Fibroblast of skin of back (primary cell): ENCODE measurements around the gene SMARCC2.

Source experiments
- DNase-seq: peaks from one replicate; pipeline ENCODE4 v3.0.0-alpha.2; 2013

The SMARCC2 gene

DNA sequence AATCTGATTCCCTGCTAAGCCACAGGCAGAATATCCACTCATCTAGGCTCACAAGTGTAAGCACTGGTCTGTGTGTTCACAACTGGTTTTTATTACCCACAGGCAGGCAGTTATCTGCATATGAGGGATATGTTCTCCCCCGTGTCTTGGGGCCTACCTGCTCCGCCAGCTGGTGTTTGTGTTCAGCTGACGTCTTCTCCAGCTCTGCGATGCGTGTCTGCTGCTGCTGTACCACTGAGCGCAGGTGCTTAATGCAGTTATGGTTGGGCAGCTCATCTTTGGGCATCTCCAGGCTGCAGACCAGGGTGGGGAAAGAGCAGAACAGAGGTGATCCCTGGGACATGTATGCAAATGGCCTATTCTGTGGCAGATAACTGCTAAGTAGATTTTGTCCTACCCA lies 18.7 kb upstream of the SMARCC2 start:
- DNase-seq: no peak

DNA sequence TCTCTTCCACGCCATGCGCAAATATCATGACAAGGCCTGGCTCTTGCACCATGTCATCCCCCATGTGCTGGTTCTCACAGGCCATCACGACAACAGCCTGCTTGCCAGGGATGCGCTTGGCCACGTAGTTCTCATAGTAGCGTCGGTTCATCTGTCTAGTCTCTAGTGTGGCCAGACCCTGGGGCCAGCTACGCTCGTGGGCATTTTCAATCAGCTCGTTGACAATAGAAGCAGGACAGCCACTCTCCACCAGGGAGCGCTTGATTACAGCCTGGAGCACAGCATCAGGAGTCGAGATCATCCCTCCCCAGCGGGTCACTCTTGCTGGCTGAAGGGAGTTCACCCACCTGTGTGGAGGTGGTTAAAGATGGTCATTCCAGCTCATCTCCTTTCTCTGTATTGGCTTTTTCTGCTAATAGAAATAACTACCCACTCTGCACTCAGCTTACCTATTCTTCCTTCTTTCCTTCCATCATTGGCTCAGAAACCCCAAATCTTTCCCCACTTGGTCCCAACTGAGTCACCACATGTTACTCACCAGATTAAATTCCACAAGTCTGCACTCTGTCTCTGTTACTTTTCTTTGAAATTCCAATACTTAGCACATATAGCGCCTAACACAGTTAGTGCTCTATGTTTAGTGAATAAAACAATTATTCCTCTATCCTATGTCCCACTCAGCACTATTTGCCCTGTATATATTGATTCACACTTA lies 17.3 kb upstream of the SMARCC2 start:
- DNase-seq: peak; percentile 61

DNA sequence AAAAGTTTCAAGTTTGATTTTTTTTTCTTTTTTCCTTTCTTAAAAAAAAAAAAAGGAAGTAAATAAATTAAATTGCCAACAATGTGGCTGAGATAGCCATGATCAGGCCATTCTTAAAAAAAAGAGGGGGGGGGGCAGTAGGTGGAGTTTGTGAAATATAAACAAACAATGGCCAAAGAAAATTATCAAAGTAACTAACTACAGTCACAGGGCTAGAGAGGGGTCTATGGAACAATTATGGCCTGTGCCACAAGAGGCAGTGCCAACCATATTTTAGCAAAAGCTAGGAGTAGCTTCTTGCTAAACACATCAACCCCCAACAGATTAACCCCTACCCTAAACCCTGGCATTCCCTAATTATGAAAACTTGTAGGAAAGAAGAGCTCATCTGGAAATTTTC lies 16.2 kb upstream of the SMARCC2 start:
- DNase-seq: no peak

DNA sequence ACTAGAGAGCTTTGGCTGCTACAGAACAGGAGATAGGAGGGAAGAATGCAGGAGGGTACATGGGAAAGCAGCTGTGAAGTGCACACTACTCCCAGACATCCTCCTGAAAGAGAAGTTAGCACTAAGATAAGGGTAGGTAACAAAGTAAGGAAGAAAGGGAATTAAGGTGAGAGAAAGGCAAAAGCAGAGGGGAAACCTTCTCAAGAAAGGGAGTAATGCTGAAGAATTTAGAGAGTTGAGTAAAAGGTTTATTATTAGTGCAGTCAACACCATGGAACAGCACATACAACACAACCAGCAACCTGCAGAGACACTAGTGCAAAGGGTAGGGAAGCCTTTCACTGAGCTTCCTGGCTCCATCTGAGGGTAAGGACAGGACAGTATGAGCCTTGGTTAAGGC lies 15.0 kb upstream of the SMARCC2 start:
- DNase-seq: no peak

DNA sequence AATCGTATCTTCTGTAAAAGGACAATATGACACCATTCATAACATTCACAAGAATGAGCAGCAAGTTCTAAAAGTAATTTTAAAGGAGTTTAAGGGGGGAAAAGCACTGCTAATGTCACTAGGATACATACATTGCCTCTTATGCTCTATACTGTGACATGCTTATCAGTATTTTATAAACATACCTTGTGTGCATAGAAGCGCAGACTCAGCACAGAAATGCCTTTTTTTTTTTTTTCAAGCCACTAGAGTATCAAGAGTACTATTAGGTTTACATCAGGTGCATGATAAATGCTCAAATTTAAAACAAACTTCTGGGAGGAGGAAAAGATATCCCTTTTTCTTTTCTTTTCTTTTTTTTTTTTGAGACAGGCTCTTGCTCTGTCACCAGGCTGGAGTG lies 13.6 kb upstream of the SMARCC2 start:
- DNase-seq: no peak

DNA sequence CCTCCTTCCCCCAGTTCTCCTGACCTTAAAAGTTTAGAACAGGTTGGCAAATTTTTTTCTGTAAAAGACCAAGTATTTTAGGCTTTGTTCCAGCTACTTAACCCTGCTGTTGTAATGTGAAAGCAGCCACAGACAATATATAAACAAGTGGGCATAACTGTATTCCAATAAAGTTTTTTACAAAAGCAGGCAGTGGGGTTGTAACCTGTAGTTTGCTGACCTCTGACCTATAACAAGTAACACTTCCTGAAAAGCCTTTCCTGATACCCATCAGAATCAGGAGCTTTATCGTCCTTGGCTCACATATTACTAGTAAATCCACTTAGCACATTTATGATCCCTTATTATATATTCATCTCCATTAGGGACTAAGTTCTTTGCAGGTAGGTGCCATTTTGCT lies 13.1 kb upstream of the SMARCC2 start:
- no peak for DNase-seq

DNA sequence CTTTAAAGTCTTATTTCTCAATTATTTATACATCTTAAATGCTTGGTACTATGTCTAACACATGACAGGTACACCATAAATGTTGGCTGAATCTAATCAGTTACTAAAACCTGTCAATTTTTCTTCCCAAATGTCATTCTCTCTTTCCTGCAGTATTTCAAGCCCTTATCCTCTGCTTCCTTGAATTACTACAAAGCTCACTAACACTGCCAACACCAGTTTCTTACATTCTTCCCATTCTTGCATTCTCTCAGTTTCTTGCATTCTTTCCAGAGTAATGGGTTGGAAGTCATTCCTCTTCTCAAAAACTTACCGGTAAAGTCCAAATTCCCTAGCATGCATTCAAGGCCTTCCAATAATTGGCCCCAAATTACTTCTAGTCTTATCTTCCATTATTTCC lies 9.6 kb upstream of the SMARCC2 start:
- peak; percentile 32 for DNase-seq

DNA sequence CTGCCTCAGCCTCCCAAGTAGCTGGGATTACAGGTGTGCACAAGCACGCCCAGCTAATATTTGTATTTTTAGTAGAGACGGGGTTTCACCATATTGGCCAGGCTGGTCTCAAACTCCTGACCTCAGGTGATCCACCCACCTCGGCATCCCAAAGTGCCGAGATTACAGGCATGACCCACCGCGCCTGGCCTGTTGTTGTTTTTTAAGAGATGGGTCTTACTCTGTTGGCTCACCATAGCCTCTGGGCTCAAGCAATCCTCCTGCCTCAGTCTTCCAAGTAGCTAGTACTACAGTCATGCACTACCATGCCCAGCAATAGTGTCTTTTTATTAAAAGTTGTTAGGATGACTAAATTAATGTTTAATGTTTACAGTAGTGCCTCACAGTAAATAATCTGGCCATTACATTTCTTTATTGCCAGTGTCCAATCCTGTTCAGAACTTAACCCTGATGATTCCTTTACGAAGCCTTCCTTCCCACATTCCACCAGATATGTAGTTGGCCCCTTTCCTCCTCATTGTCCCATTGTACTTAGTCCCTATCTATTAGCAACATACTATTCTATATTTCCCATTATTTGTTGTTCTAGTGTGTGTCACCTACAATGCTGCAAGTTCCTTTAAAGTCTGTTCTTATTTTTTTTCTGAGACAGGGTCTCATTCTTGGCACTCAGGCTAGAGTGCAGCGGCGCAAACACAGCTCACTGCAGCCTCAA lies 8.8 kb upstream of the SMARCC2 start:
- DNase-seq: no peak

DNA sequence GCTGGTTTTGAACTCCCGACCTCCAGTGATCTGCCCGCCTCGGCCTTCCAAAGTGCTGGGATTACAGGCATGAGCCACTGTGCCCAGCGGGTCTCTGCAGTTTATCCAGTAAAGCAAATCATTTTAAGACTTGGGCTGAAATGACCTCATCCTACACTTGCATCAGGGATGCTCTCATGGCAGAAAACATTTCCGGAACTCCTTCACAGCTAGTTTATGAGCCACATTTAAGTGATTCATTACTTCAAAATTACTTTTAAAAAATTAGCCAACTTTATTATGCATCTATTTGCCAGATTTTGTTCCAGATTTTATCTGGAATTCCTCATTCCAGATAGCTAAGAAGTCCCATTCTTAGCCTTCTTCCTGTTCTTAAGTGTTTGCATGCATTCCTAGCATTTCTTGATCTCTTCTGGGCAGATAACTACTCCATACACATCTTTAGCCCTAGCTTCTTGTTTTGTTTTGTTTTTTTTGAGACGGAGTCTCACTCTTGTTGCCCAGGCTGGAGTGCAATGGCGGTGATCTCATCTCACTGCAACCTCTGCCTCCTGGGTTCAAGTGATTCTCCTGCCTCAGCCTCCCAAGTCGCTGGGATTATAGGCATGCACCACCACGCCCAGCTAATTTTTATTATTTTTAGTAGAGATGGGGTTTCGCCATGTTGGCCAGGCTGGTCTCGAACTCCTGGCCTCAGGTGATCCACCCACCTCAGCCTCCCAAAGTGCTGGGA lies 7.7 kb upstream of the SMARCC2 start:
- peak; percentile 89 for DNase-seq

DNA sequence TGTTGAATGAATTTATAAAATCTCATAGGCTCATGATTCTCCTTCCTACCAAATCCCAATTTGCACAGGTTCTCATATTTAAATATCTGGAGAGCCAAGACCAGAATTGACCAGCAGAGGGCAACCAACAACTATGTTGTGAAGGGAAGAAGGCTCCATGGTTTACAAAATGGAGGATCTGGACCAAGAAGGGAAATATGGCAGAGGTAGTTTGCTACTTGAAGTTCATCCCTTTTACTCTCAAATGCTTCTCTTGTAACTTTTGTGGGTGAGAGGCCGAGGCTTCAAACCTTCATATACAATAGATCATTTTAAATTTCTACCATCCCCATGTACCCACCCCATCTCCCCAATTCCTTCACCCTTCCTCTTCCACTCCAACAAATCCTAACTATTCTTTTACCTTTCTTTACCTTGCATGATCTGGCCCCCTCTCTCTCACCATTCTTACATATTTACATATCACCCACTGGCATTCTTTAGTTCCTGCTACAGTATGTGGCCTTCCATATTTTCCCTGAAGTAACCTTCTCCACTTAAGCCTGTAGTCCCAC lies 3.8 kb upstream of the SMARCC2 start:
- DNase-seq: peak; percentile 84

DNA sequence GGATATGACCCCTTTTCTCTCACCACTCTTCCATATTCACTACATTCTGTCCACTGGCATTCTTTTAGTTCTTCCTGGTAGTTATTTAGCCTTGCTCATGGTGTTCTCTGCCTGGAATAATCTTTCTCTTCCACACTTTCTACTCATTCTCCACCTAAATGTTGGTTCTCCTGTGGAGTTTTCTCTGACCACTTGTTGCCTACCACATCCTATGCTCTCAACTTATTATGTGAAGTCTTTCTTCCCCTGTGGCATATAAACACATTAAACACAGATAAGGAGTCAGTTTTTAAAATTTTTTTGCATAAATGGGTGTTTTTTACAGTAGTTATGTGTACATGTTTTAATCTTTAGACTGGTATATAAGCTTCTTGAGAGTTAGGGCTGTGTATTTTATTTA lies 3.3 kb upstream of the SMARCC2 start:
- no peak for DNase-seq

DNA sequence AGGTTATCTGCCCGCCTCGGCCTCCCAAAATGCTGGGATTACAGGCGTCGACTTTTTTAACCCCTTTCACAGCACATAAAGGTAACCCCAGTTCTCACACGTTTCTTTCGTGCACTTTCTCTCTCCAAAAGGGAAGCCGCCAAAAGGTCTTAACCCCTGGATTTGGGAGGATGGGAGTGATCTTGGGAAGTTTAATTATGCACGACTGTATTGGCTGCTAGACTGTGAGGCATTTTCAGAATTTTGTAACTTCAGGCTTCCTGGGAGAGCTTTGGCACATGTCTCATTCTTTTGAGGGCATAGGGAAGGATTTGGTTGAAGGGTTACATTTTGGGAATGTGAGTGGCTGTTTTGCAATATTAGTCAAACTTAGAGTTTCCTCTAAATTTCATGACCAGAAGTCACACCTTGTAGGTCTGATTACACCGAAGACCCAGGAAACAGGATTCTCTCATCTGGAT lies 1.4 kb upstream of the SMARCC2 start:
- no peak for DNase-seq

DNA sequence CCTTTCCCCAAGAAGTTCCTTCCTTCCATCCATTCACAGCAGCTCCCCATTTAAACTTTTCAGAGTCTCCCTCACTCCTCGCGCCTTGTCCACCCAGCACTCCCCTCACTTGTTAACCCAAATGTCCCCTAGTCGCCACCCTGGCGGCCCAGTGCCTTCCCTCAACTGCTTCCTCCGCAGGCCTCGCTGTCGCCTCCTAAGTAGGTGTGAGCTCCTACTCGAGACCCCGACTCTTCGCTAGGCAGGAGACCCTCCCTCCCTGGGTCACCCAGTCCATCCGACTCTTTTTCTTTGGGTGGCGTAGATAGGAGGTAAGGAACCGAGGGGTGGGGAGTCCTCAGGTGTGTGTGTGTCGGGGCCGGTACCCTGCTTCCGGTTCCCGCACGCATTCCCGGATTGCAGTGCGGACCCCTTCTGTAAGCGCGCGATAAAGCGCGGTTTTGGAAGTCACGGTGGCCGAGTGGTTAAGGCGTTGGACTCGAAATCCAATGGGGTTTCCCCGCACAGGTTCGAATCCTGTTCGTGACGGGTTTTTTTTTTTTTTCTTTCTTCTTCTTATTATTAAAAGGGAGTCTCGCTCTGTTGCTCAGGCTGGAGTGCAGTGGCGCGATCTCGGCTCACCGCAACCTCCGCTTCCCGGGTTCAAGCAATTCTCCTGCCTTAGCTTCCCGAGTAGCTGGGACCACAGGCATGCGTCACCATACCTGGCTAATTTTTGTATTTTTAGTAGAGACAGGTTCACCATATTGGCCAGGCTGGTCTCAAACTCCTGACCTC lies 823 bp upstream of the SMARCC2 start:
- DNase-seq: peak; percentile 85

DNA sequence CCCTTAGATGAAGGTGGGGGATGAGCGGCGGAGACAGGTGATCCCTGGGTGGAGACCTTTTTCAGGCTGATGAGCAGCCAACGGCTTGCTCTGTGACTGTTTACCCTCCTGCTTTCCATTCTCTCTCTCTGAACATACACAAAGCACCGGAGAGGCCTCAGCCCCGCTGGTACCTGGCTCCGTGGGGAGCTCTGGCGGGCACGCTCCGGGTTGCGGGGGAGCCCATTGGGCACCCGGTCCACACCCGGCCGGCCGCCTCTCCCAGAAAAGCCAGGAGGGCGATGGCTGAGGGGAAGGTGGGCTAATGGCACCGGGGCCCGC lies 545 bp downstream of the SMARCC2 start:
- DNase-seq: no peak

DNA sequence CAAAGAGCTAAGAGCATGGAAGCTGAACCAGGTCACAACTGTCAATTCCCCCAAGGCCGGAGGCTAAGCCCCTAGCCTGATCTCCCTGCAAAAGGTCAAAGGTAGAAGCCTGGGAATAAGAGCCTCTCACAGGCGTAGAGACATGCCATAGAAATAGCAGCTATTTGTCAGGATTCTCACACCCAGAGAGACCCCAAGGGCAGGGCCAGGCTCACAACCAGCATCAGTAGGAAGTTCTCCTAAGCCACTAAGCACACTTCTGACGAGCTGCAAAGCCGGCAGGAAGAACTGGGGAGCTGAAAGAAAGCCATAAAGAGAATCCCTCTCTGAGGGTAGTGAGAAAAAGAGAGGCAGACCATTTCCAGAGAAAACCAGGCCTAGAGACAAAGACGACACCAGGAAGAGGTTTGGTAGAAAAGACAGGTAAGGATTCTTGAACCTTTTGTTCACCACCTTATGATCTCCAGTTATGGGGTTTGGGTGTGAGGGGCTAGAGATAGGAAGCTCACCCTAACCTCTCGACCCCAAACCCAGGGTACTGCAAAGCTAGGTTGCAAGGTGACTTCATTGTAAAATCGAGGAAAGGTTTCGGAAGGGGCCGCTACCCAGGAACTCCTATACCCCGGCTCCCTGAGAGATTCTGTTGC lies 1.0 kb downstream of the SMARCC2 start:
- DNase-seq: no peak

DNA sequence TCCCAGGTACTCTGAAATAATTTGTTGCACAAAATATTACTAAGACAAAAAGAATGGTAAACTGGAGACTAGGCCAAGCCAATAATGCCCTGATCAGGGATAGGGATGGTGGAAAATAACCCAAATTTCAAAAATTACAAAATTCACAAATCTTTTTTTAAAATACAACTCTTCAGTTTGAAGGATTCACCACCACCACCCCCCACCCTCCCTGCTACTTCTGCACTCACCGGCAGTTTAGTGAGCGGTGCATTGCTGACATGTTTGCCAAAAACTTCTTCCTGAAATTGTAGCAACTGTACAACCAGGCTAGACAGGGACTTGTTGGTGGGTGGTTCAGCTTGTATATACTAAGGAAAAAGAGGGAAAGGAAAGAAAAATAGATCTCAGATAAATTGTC lies 2.3 kb downstream of the SMARCC2 start:
- DNase-seq: no peak

DNA sequence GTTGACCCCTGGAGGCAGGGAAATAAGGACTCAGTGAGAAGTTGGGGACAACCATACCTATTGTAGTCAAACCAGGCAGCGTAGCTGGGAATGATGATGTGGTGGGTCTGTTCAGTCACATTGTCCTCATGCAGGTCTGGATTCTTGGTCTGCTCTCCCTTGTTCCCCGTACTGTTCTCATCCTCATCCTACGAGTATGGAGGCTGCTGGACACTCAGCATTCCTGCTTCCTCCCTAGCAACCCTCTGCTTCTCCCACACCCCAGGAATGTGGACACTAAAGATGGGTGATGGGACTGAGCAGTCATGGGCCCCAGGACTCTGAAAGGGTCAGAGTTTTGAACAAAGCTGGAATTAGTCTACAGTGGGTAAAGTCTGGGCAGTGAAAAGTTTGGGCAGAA lies 10.9 kb downstream of the SMARCC2 start:
- no peak for DNase-seq

DNA sequence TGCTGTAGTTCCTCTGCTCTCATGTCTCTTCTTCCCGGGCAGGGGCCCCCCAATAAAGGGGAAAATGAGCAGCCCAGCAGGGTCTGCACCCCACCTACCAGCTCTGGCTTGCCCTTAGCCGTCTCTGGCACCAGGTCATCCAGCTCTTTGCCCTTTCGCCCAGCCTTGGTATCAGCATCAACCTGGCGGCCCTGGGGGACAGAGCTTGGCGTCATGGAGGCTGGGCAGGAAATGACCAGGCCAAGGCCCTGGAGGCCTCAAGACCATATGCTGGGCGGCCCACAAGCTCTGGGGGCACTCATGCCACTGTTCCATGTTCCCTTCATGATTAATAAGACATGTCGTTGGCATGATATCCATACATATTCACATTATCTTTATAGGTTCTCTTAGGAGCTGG lies 16.4 kb downstream of the SMARCC2 start:
- DNase-seq: no peak

DNA sequence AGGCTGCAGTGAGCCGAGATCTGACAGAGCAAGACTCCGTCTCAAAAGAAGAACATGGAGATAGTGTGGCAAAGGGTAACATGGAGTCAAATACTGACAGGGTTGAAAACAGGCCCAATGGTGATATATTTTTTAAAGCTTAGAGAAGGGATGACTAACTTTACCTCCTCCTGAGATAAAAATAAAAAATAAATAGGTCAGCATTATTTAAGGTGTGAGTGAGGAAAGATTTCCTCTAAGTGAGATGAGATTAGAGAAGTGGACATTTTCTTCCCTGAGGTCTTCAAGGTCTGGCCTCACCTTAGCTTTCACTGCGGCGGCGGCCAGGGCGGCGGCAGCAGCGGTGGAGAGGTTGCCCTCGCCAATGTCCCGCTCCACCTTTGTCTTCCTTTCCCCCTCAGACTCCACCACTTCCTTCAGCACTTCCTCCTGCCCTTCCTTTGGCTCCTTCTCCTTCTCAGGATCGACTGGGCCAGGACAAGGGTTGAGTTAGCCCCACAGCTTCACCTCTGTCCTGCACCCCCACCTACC lies 20.0 kb downstream of the SMARCC2 start:
- no peak for DNase-seq

DNA sequence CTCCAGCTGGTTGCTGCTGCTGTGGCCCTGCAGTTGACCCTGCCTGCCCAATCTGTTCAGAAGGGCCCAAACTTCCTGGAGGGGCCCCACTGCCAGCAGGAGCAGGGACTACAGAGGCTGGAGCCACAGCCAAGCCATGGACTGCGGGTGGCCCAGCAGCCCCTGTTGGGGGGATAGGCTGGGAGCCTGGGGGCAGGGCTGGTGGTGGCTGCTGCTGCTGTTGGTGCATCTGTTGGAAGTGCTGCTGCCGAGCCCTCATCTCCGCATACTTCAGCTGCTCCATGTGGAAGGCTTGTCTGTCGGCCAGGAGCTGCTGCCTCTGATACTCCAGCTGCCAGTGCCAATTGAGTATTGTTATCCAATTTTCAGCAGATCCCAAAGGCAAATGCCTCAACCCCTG lies 23.9 kb downstream of the SMARCC2 start:
- DNase-seq: no peak

DNA sequence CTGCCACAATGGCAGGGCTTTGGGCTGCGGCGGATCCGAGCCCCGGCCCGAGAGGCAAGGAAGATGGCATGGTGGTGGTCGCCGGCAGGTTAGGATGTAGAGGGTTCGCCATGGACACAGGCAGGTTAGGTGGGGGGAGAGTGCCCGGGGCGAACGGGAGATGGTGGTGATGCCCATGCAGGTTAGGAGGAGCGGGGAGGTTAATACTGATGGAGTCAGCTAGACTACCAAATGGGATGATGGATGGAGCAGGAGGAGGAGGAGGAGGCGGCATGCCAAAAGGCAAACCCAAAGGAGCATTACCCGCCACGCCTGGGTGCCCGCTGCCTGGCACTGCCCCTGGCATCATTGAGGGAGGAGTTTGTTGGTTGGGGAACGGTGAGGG lies 24.9 kb downstream of the SMARCC2 start:
- DNase-seq: no peak
